NB4 (cell line): ENCODE results near the gene TNS1.

Experiments used
- MYC ChIP-seq: IDR thresholded peaks from 2 replicates; pipeline ENCODE4 v1.6.1; 2011; ENCODE audit warnings: low read depth, low read length
- POLR2A ChIP-seq: IDR thresholded peaks from 2 replicates; pipeline ENCODE4 v1.6.1; 2011; ENCODE audit warnings: mild to moderate bottlenecking; ENCODE audit not compliant: insufficient read length; ENCODE audit errors: extremely low read depth
- TF ChIP-seq, protein P1 (sequence below): IDR thresholded peaks from one replicate; pipeline ENCODE4 v1.5.1; 2012; ENCODE audit warnings: low read depth, low read length
- TF ChIP-seq, protein P2 (sequence below): IDR thresholded peaks from 2 replicates; pipeline ENCODE4 v1.6.1; 2011; ENCODE audit warnings: low read depth, low read length

DNA sequence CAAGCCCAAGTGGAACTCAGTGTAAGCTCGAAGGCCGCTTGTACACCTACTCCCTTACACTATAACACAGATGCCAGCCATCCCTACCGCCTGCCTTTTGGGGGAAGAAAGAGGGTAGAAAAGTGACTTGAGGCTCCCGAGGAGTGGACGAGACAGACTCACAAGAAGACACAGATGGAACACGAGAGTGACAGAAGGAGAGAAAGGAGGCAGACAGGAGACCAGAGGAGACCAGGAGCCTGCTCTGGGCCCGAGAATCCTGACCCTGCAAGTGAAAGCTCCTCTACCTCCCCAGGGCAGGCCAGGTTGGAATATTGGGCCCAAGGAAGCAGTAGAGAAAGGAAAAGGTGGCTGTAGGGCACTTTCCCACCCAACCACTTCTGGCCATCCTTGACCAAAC is 23.4 kb upstream of the TNS1 start:
- TF ChIP-seq, protein P1, sequence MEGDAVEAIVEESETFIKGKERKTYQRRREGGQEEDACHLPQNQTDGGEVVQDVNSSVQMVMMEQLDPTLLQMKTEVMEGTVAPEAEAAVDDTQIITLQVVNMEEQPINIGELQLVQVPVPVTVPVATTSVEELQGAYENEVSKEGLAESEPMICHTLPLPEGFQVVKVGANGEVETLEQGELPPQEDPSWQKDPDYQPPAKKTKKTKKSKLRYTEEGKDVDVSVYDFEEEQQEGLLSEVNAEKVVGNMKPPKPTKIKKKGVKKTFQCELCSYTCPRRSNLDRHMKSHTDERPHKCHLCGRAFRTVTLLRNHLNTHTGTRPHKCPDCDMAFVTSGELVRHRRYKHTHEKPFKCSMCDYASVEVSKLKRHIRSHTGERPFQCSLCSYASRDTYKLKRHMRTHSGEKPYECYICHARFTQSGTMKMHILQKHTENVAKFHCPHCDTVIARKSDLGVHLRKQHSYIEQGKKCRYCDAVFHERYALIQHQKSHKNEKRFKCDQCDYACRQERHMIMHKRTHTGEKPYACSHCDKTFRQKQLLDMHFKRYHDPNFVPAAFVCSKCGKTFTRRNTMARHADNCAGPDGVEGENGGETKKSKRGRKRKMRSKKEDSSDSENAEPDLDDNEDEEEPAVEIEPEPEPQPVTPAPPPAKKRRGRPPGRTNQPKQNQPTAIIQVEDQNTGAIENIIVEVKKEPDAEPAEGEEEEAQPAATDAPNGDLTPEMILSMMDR, result no peak
- no peak for TF ChIP-seq POLR2A
- no peak for TF ChIP-seq MYC
- TF ChIP-seq, protein P2, sequence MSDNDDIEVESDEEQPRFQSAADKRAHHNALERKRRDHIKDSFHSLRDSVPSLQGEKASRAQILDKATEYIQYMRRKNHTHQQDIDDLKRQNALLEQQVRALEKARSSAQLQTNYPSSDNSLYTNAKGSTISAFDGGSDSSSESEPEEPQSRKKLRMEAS, result no peak
